Breast epithelium (tissue), 3 donors: ENCODE measurements around the gene GHRHR.

ENCODE experiments used
- CTCF ChIP-seq, 3 donors: fragments of 450-650 bp; IDR thresholded peaks; one replicate each; pipeline ENCODE4 v1.5.1; 2016 to 2017; ENCODE audit warnings: antibody characterized with exemption in 3 of 3, mild to moderate bottlenecking in 3 of 3, moderate library complexity in 3 of 3
- POLR2A ChIP-seq: fragments of 450-650 bp; IDR thresholded peaks from one replicate; pipeline ENCODE4 v1.6.1; 2016; ENCODE audit warnings: antibody characterized with exemption, mild to moderate bottlenecking, moderate library complexity

GRCh38 chr7:30931161-30931928 lies 32.4 kb upstream of the GHRHR start:
- no peak for TF ChIP-seq CTCF (IDR thresholded peaks at IDR 0.05)
- no peak for TF ChIP-seq POLR2A
